ENCODE measurements around the gene MAP1LC3B2. TPM values are rescaled to one million over a fixed set of nuclear protein-coding genes. Genes with fewer than 3 reads are reported as not detected.

MAP1LC3B2 gene
- total RNA-seq, 1 donor from 2014 or later = not detected

- Histone ChIP-seq H3K4me3 (no peak overlapping the region), H3K4me1 (peaks cover 27% of the 10 kb centered on the region), H3K27me3 (no peaks in the 10 kb centered on the region), H3K27ac (peak overlapping the region; percentile 60), H3K36me3 (no peaks in the 10 kb centered on the region), H3K9me3 (no peaks in the 10 kb centered on the region)
- DNase-seq = no peak
- intact Hi-C loops (cut with DNase I) = no loop called here
- ATAC-seq = peak; percentile 26
- no peak for TF ChIP-seq CTCF (IDR thresholded peaks at IDR 0.05)
These were observed 33.5 kb downstream of the MAP1LC3B2 start for GRCh38 chr12:116592731-116593130.

GRCh38 chr12:116594325-116595038, 35.3 kb downstream of the MAP1LC3B2 start:
- intact Hi-C loops (cut with DNase I) = no loop called here
- TF ChIP-seq CTCF (IDR thresholded peaks at IDR 0.05) = no peak
- H3K9me3 ChIP-seq = no peaks in the 10 kb centered on the region
- ATAC-seq = peak; percentile 82
- no peak overlapping the region for H3K4me3 ChIP-seq
- no peaks in the 10 kb centered on the region for H3K36me3 ChIP-seq
- H3K27ac ChIP-seq = no peak overlapping the region
- DNase-seq = peak; percentile 80
- no peaks in the 10 kb centered on the region for H3K27me3 ChIP-seq
- peaks cover 32% of the 10 kb centered on the region for H3K4me1 ChIP-seq

GRCh38 chr12:116595186-116595585, 36.0 kb downstream of the MAP1LC3B2 start:
- no peaks in the 10 kb centered on the region for H3K27me3 ChIP-seq
- H3K4me1 ChIP-seq = peaks cover 32% of the 10 kb centered on the region
- ATAC-seq (no peak), DNase-seq (no peak)
- no peaks in the 10 kb centered on the region for H3K9me3 ChIP-seq
- no peak overlapping the region for H3K27ac ChIP-seq
- no peak overlapping the region for H3K4me3 ChIP-seq
- no peak for TF ChIP-seq CTCF (IDR thresholded peaks at IDR 0.05)
- intact Hi-C loops (cut with DNase I) = no loop called here
- H3K36me3 ChIP-seq = no peaks in the 10 kb centered on the region

GRCh38 chr12:116595672-116596071, 36.5 kb downstream of the MAP1LC3B2 start:
- Histone ChIP-seq H3K4me1 (peaks cover 32% of the 10 kb centered on the region), H3K27ac (no peak overlapping the region), H3K4me3 (no peak overlapping the region), H3K36me3 (no peaks in the 10 kb centered on the region), H3K27me3 (no peaks in the 10 kb centered on the region), H3K9me3 (no peaks in the 10 kb centered on the region)
- intact Hi-C loops (cut with DNase I) = no loop called here
- DNase-seq (no peak), ATAC-seq (no peak)
- TF ChIP-seq CTCF (IDR thresholded peaks at IDR 0.05) = no peak

- H3K36me3 ChIP-seq = no peaks in the 10 kb centered on the region
- no peak for TF ChIP-seq CTCF (IDR thresholded peaks at IDR 0.05)
- H3K27ac ChIP-seq = no peak overlapping the region
- no peaks in the 10 kb centered on the region for H3K27me3 ChIP-seq
- H3K9me3 ChIP-seq = no peaks in the 10 kb centered on the region
- intact Hi-C loops (cut with DNase I) = no loop called here
- H3K4me1 ChIP-seq = peaks cover 17% of the 10 kb centered on the region
- no peak for ATAC-seq
- DNase-seq = no peak
- H3K4me3 ChIP-seq = no peak overlapping the region
These were observed 38.7 kb downstream of the MAP1LC3B2 start for GRCh38 chr12:116597886-116598285.

All from upper lobe of right lung (tissue), 1 donor.